HG02840 (cell line): ENCODE results near the gene FAM98B.

ENCODE experiments used
- ATAC-seq: cut with Tn5 transposase; IDR thresholded peaks from one replicate; pipeline ENCODE4 v1.9.1; 2021; ENCODE audit warnings: mild to moderate bottlenecking, moderate library complexity, moderate number of reproducible peaks; ENCODE audit not compliant: unreplicated experiment, low FRiP score

Gene FAM98B

GRCh38 chr15:38460543-38460942, 6.6 kb downstream of the FAM98B start:
- ATAC-seq = no peak

- ATAC-seq = peak; percentile 75
Measured at GRCh38 chr15:38461066-38461833, 7.3 kb downstream of the FAM98B start.

GRCh38 chr15:38463893-38464292, 10.0 kb downstream of the FAM98B start:
- no peak for ATAC-seq

- ATAC-seq = no peak
Measured at GRCh38 chr15:38464675-38465074, 10.7 kb downstream of the FAM98B start.

- no peak for ATAC-seq
Measured at GRCh38 chr15:38470816-38471215, 16.9 kb downstream of the FAM98B start.

GRCh38 chr15:38471974-38472373, 18.0 kb downstream of the FAM98B start:
- ATAC-seq = no peak

- ATAC-seq = peak; percentile 89
Measured at GRCh38 chr15:38474155-38474757, 20.3 kb downstream of the FAM98B start.

- ATAC-seq = no peak
Measured at GRCh38 chr15:38475361-38475760, 21.4 kb downstream of the FAM98B start.

GRCh38 chr15:38476120-38476519, 22.2 kb downstream of the FAM98B start:
- ATAC-seq = no peak

- no peak for ATAC-seq
Measured at GRCh38 chr15:38477637-38478036, 23.7 kb downstream of the FAM98B start.

- ATAC-seq = no peak
Measured at GRCh38 chr15:38479266-38479665, 25.3 kb downstream of the FAM98B start.

- no peak for ATAC-seq
Measured at GRCh38 chr15:38479756-38480155, 25.8 kb downstream of the FAM98B start.

GRCh38 chr15:38481113-38481512, 27.2 kb downstream of the FAM98B start:
- no peak for ATAC-seq

GRCh38 chr15:38481761-38482160, 27.8 kb downstream of the FAM98B start:
- ATAC-seq = no peak

- no peak for ATAC-seq
Measured at GRCh38 chr15:38482572-38482971, 28.6 kb downstream of the FAM98B start.

GRCh38 chr15:38486936-38487335, 33.0 kb downstream of the FAM98B start:
- ATAC-seq = no peak

- no peak for ATAC-seq
Measured at GRCh38 chr15:38487378-38487777, 33.5 kb downstream of the FAM98B start.

GRCh38 chr15:38490242-38490922, 36.5 kb downstream of the FAM98B start:
- ATAC-seq = no peak

GRCh38 chr15:38496151-38496550, 42.2 kb downstream of the FAM98B start:
- no peak for ATAC-seq

GRCh38 chr15:38499651-38500050, 45.7 kb downstream of the FAM98B start:
- no peak for ATAC-seq

- no peak for ATAC-seq
Measured at GRCh38 chr15:38503496-38503895, 49.6 kb downstream of the FAM98B start.
